Trophoblast cell (in vitro differentiated cells and primary cell): Measurements from ENCODE around the gene CENPX.
A peak's percentile ranks its signal among the peaks of the same experiment; 100 is the strongest.

ENCODE experiments used
- DNase-seq, 2 donors: peaks; one replicate each; pipeline ENCODE4 v3.0.0-alpha.2; 2016
- H2AFZ ChIP-seq: 2 replicates; pipeline ENCODE4 v1.6.1; 2013; ENCODE audit warnings: low read length, moderate library complexity, mild to moderate bottlenecking; ENCODE audit not compliant: insufficient read depth, poor library complexity
- H2AK5ac ChIP-seq: 2 replicates; pipeline ENCODE4 v1.6.1; 2013; ENCODE audit warnings: mild to moderate bottlenecking, low read length
- H2BK120ac ChIP-seq: 2 replicates; pipeline ENCODE4 v1.6.1; 2013; ENCODE audit warnings: low read length, mild to moderate bottlenecking, moderate library complexity; ENCODE audit not compliant: insufficient read depth, poor library complexity
- H2BK12ac ChIP-seq: 2 replicates; pipeline ENCODE4 v1.6.1; 2013; ENCODE audit warnings: mild to moderate bottlenecking, low read length, moderate library complexity
- H2BK5ac ChIP-seq: 2 replicates; pipeline ENCODE4 v1.6.1; 2013; ENCODE audit warnings: low read length, low read depth, moderate library complexity, mild to moderate bottlenecking; ENCODE audit not compliant: poor library complexity
- H3K14ac ChIP-seq: 2 replicates; pipeline ENCODE4 v1.6.1; 2013; ENCODE audit warnings: mild to moderate bottlenecking, low read length
- H3K18ac ChIP-seq: 2 replicates; pipeline ENCODE4 v1.6.1; 2013; ENCODE audit warnings: mild to moderate bottlenecking, low read length
- H3K23ac ChIP-seq: 2 replicates; pipeline ENCODE4 v1.6.1; 2013; ENCODE audit warnings: low read length
- H3K27ac ChIP-seq: 2 replicates; pipeline ENCODE4 v1.5.1; 2013; ENCODE audit warnings: low read depth, mild to moderate bottlenecking, inconsistent platforms, low read length, moderate library complexity
- H3K27me3 ChIP-seq: 2 replicates; pipeline ENCODE4 v1.6.1; 2013; ENCODE audit warnings: inconsistent platforms, mild to moderate bottlenecking, low read length, moderate library complexity; ENCODE audit not compliant: insufficient read depth
- H3K36me3 ChIP-seq, 2 experiments: 1 replicate in 1 of 2; 2 replicates in 1 of 2; pipeline ENCODE4 v1.6.1; 2013; ENCODE audit warnings: low read length in 2 of 2, mild to moderate bottlenecking in 2 of 2, moderate library complexity in 1 of 2; ENCODE audit not compliant: insufficient read depth in 2 of 2, control insufficient read depth in 1 of 2
- H3K4ac ChIP-seq: 2 replicates; pipeline ENCODE4 v1.6.1; 2013; ENCODE audit warnings: low read depth, mild to moderate bottlenecking, low read length, moderate library complexity
- H3K4me1 ChIP-seq, 2 experiments: 1 replicate in 1 of 2; 2 replicates in 1 of 2; pipeline ENCODE4 v1.6.1; 2013; ENCODE audit warnings: low read length in 2 of 2, mild to moderate bottlenecking in 2 of 2, moderate library complexity in 1 of 2; ENCODE audit not compliant: insufficient read depth in 2 of 2, control insufficient read depth in 1 of 2
- H3K4me2 ChIP-seq: 2 replicates; pipeline ENCODE4 v1.6.1; 2013; ENCODE audit warnings: inconsistent platforms, mild to moderate bottlenecking, low read length, moderate library complexity
- H3K4me3 ChIP-seq: 2 replicates; pipeline ENCODE4 v1.5.1; 2013; ENCODE audit warnings: mild to moderate bottlenecking, low read depth, low read length, inconsistent platforms
- H3K79me1 ChIP-seq: one replicate; pipeline ENCODE4 v1.6.1; 2013; ENCODE audit warnings: low read length
- H3K79me2 ChIP-seq: 2 replicates; pipeline ENCODE4 v1.6.1; 2013; ENCODE audit warnings: low read length, mild to moderate bottlenecking; ENCODE audit not compliant: control insufficient read depth, insufficient read depth, poor library complexity
- H3K9ac ChIP-seq: 2 replicates; pipeline ENCODE4 v1.6.1; 2013; ENCODE audit warnings: mild to moderate bottlenecking, low read length
- H3K9me3 ChIP-seq: 2 replicates; pipeline ENCODE4 v1.6.1; 2013; ENCODE audit warnings: low read depth, mild to moderate bottlenecking, control low read depth, inconsistent platforms, low read length; ENCODE audit not compliant: insufficient read depth
- H4K12ac ChIP-seq: 2 replicates; pipeline ENCODE4 v1.6.1; 2013; ENCODE audit warnings: low read depth, mild to moderate bottlenecking, low read length, moderate library complexity
- H4K8ac ChIP-seq: 2 replicates; pipeline ENCODE4 v1.6.1; 2013; ENCODE audit warnings: low read depth, mild to moderate bottlenecking, low read length, moderate library complexity
- H4K91ac ChIP-seq: one replicate; pipeline ENCODE4 v1.6.1; 2013; ENCODE audit warnings: low read depth, mild to moderate bottlenecking, low read length, moderate library complexity
- WGBS: extraction: QIAGEN DNeasy Blood & Tissue Kit; methylation state at CpG from one replicate; pipeline ENCODE4 v1.1.7; 2013; ENCODE audit warnings: missing lambda C conversion rate; ENCODE audit not compliant: insufficient read length, insufficient coverage; ENCODE audit errors: extremely low coverage; 5-methylcytosine and 5-hydroxymethylcytosine counted together

CENPX gene

DNA sequence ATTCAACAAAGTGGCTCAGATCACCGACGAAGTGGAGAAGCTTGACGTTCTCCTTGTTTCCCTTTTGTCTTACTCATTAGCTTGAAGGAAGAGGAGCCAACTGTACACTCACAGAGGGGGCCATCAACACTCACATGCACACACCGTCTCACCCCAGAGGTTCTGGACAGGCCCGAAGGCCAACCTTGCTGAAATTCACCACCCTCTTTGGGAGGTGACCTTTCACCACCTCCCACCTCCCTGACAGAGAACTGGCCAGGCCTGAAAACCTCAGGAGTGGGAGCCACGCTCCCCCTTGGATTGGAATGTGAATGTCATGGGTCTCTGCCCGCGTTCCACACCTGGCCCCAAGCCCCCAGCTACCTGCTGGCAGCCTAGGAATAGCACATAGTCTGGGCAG lies 12.8 kb upstream of the CENPX start:
- Histone ChIP-seq H3K79me2 (peaks cover 5% of the 10 kb centered on the region), H4K91ac (no peak overlapping the region), H2BK5ac (no peak overlapping the region), H3K23ac (no peak overlapping the region), H3K18ac (no peak overlapping the region), H4K8ac (no peak overlapping the region), H3K9ac (no peak overlapping the region), H3K4ac (no peak overlapping the region), H2AFZ (no peak overlapping the region), H2BK12ac (no peak overlapping the region), H3K27ac (no peak overlapping the region), H2AK5ac (no peak overlapping the region), H3K14ac (no peak overlapping the region), H3K27me3 (no peaks in the 10 kb centered on the region), H3K4me1 (peaks cover 5 to 13% of the 10 kb centered on the region in 2 experiments), H2BK120ac (no peak overlapping the region), H3K9me3 (no peaks in the 10 kb centered on the region), H4K12ac (no peak overlapping the region), H3K4me2 (no peak overlapping the region), H3K4me3 (no peak overlapping the region), H3K79me1 (peaks cover 9% of the 10 kb centered on the region), H3K36me3 (peaks cover 6 to 8% of the 10 kb centered on the region in 2 experiments)
- no peak for DNase-seq
- WGBS, result no CpG with 5 or more reads among the region's 8 CpGs

DNA sequence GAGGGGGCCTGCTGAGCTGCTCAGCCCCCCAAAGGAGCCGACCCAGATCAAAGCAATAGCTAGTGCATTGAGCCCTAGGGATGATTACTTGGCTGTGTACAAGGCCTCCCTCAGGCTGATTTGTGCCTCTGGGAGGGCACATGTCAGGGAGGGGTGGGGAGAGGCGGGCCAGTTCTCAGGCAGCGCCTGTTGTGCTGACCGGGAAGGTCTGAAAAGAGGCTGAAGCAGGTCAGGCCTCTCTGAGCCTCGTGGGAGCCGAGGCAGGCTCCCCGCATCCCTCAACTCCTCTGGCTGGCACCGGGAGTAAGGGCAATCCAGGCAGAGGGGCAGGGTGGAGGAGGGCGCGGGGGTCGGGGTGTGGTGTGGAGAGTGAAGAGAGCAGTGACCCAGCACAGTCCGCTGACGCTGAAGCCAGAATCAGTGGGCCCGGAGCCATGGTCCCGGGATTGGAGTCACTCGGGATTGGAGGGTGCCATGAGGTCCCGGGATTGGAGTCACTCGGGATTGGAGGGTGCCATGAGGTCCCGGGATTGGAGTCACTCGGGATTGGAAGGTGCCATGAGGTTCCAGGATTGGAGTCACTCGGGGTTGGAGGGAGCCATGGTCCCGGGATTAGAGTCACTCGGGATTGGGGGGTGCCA lies 11.8 kb upstream of the CENPX start:
- H3K4me1 ChIP-seq, result peaks cover 5 to 13% of the 10 kb centered on the region in 2 experiments

DNA sequence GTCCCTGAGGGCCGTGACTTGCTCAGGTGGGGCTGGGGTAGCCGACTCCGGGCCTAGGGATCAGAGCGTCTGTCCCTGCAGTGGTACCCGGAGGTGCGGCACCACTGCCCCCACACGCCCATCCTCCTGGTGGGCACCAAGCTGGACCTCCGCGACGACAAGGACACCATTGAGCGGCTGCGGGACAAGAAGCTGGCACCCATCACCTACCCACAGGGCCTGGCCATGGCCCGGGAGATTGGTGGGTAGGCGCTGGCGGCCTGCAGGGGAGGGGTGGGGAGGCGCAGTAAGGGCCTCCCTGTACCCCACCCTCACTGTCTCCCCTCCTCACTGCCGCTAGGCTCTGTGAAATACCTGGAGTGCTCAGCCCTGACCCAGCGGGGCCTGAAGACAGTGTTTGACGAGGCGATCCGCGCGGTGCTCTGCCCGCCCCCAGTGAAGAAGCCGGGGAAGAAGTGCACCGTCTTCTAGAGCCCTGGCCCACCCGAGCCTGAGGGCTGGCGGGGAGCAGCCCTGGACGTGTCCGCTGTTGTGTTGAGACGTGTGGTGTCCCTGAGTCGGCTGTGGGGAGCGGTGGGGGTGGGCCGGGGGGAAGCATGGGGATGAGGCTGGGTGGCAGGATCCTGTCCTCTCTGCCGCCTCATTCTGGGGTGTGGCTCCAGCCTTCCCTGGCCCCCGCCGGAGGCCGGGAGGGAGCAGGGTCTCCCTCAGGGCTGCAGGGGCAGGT lies 10.8 kb upstream of the CENPX start:
- H3K27ac ChIP-seq, result no peak overlapping the region
- no peak overlapping the region for H2BK12ac ChIP-seq
- H4K12ac ChIP-seq, result no peak overlapping the region
- H3K79me2 ChIP-seq, result peaks cover 5% of the 10 kb centered on the region
- H3K36me3 ChIP-seq, result peaks cover 8 to 9% of the 10 kb centered on the region in 2 experiments
- H4K8ac ChIP-seq, result no peak overlapping the region
- no peak overlapping the region for H2BK5ac ChIP-seq
- DNase-seq, result no peak
- H3K9ac ChIP-seq, result no peak overlapping the region
- H3K27me3 ChIP-seq, result no peaks in the 10 kb centered on the region
- H2AFZ ChIP-seq, result no peak overlapping the region
- no peak overlapping the region for H3K14ac ChIP-seq
- no peak overlapping the region for H3K4me2 ChIP-seq
- H2AK5ac ChIP-seq, result no peak overlapping the region
- no peak overlapping the region for H3K18ac ChIP-seq
- H4K91ac ChIP-seq, result no peak overlapping the region
- H2BK120ac ChIP-seq, result no peak overlapping the region
- H3K23ac ChIP-seq, result no peak overlapping the region
- H3K4ac ChIP-seq, result no peak overlapping the region
- peaks cover 9% of the 10 kb centered on the region for H3K79me1 ChIP-seq
- H3K4me1 ChIP-seq, result peaks cover 5 to 13% of the 10 kb centered on the region in 2 experiments
- no peak overlapping the region for H3K4me3 ChIP-seq
- peaks cover 1% of the 10 kb centered on the region for H3K9me3 ChIP-seq
- WGBS, result no CpG with 5 or more reads among the region's 38 CpGs

More for the DNA sequence above, 11.8 kb upstream of the CENPX start:
- Histone ChIP-seq H3K79me2 (peaks cover 5% of the 10 kb centered on the region), H3K9me3 (peaks cover 1% of the 10 kb centered on the region), H3K4me2 (no peak overlapping the region), H2AFZ (no peak overlapping the region), H3K4me3 (no peak overlapping the region), H2BK120ac (no peak overlapping the region), H3K27ac (no peak overlapping the region), H3K27me3 (no peaks in the 10 kb centered on the region), H3K79me1 (peaks cover 9% of the 10 kb centered on the region), H3K23ac (no peak overlapping the region), H4K12ac (no peak overlapping the region), H3K9ac (no peak overlapping the region), H3K36me3 (peaks cover 6 to 8% of the 10 kb centered on the region in 2 experiments), H3K18ac (no peak overlapping the region), H3K14ac (no peak overlapping the region), H4K8ac (no peak overlapping the region), H2BK5ac (no peak overlapping the region), H3K4ac (no peak overlapping the region), H2BK12ac (no peak overlapping the region), H2AK5ac (no peak overlapping the region), H4K91ac (no peak overlapping the region)
- DNase-seq, result no peak
- no CpG with 5 or more reads among the region's 23 CpGs for WGBS

DNA sequence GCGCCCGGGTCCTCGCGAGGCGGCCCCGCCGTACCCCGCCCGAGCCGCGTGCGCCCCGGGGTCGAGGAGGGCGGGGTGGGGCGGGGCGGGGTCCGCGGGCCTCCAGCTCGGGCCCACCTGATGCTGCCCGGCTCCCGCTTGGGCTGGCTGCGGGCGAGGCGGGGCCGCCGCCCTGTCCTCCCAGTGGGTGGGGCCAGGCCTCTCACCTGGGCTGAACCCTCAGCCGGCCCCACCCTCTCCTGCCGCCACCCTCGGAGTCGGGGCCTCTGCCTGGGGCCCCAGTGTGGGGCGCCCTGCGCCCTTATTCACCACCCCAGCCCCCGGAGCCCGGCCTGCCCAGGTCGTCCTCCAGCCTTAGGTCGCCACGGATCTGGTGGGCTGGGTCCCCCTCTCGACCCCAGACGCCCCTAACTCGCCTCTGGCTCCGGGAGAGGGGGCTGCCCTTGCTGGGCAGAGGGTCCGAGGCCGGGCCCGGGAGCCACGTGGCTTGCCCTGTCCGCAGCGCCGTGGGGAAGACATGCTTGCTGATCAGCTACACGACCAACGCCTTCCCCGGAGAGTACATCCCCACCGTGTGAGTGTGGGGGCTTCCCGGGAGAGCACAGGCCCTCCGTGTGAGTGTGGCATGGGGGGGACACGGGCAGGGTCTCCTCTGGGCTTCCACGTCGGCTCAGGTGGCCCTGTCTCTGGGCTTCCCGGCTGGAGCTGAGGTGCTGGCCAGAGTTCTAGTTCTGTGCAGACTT lies 9.4 kb upstream of the CENPX start:
- Histone ChIP-seq H4K91ac (peak overlapping the region; percentile 60), H4K12ac (no peak overlapping the region), H2BK12ac (no peak overlapping the region), H3K27me3 (no peaks in the 10 kb centered on the region), H2BK5ac (no peak overlapping the region), H3K9ac (no peak overlapping the region), H2BK120ac (no peak overlapping the region), H2AFZ (peak overlapping the region; percentile 6), H3K18ac (peak overlapping the region; percentile 23), H3K9me3 (peaks cover 3% of the 10 kb centered on the region), H3K79me1 (peaks cover 9% of the 10 kb centered on the region), H3K79me2 (peaks cover 5% of the 10 kb centered on the region), H3K4ac (no peak overlapping the region), H3K4me1 (peaks cover 5 to 13% of the 10 kb centered on the region in 2 experiments), H3K14ac (peak overlapping the region; percentile 33), H3K4me2 (peak overlapping the region; percentile 62), H3K36me3 (peaks cover 8 to 16% of the 10 kb centered on the region in 2 experiments), H3K4me3 (peak overlapping the region; percentile 20), H3K23ac (no peak overlapping the region), H4K8ac (peak overlapping the region; percentile 7), H2AK5ac (no peak overlapping the region), H3K27ac (no peak overlapping the region)
- WGBS, result no CpG with 5 or more reads among the region's 59 CpGs
- peak in 1 of 2 donors; percentile 72 for DNase-seq
